HEK293 (cell line): Measurements from ENCODE around the gene SH3BP4.

ENCODE experiments used
- CTCF ChIA-PET: fragments of 350-600 bp; formaldehyde crosslinking; extraction: SDS; loops from one replicate; lab custom pipeline; 2021; ENCODE audit warnings: antibody characterized with exemption; lab: Yijun Ruan, JAX
- POLR2A ChIA-PET: fragments of 300-600 bp; formaldehyde crosslinking; extraction: SDS; loops from one replicate; lab custom pipeline; 2020; ENCODE audit warnings: antibody characterized with exemption, inconsistent platforms; lab: Yijun Ruan, JAX
- H3K27ac ChIP-seq: fragments of 200-500 bp; sonication (Bioruptor generic); 2 replicates; pipeline ENCODE4 v1.5.1; 2014; ENCODE audit warnings: low read depth, low read length, control low read depth, inconsistent platforms; ENCODE audit errors: extremely low read depth
- H3K36me3 ChIP-seq, 2 experiments: fragments of 200-500 bp in 1 of 2; sonication (Bioruptor generic) in 1 of 2; 1 replicate in 1 of 2; 2 replicates in 1 of 2; pipeline ENCODE4 v1.5.1; 2014 to 2017; ENCODE audit warnings: inconsistent platforms in 2 of 2, low read length in 2 of 2; ENCODE audit not compliant: control insufficient read depth in 2 of 2, insufficient read depth in 1 of 2
- H3K4me1 ChIP-seq: fragments of 200-500 bp; sonication (Bioruptor generic); 2 replicates; pipeline ENCODE4 v1.5.1; 2014; ENCODE audit warnings: mild to moderate bottlenecking, low read length, inconsistent platforms; ENCODE audit not compliant: control insufficient read depth, insufficient read depth
- H3K4me3 ChIP-seq: 2 replicates; pipeline ENCODE4 v1.5.1; 2011; ENCODE audit warnings: low read depth, mild to moderate bottlenecking, control low read depth, low read length, moderate library complexity
- H3K9me3 ChIP-seq: fragments of 200-500 bp; sonication (Bioruptor generic); 2 replicates; pipeline ENCODE4 v1.5.1; 2014; ENCODE audit warnings: low read depth, low read length, inconsistent platforms; ENCODE audit not compliant: control insufficient read depth, insufficient read depth
- EGR2 ChIP-seq: fragments of 450-650 bp; formaldehyde crosslinking; IDR thresholded peaks from 2 replicates; pipeline ENCODE4 v1.5.1; 2016; ENCODE audit warnings: low read depth, missing biosample characterization, missing genetic modification characterization
- GFI1B ChIP-seq: fragments of 450-650 bp; formaldehyde crosslinking; IDR thresholded peaks from 2 replicates; pipeline ENCODE4 v1.5.1; 2016; ENCODE audit warnings: missing biosample characterization, missing genetic modification characterization
- GLIS1 ChIP-seq: fragments of 450-650 bp; formaldehyde crosslinking; IDR thresholded peaks from 2 replicates; pipeline ENCODE4 v1.5.1; 2016; ENCODE audit warnings: missing biosample characterization, missing genetic modification characterization
- KLF1 ChIP-seq: fragments of 450-650 bp; formaldehyde crosslinking; IDR thresholded peaks from 2 replicates; pipeline ENCODE4 v1.5.1; 2016; ENCODE audit warnings: missing biosample characterization, missing genetic modification characterization
- PRDM1 ChIP-seq: fragments of 450-650 bp; formaldehyde crosslinking; IDR thresholded peaks from 2 replicates; pipeline ENCODE4; 2016; ENCODE audit warnings: missing biosample characterization, missing genetic modification characterization
- RBAK ChIP-seq: fragments of 450-650 bp; formaldehyde crosslinking; IDR thresholded peaks from 2 replicates; pipeline ENCODE4 v1.5.1; 2016; ENCODE audit warnings: missing biosample characterization, missing genetic modification characterization
- TCF7L2 ChIP-seq: IDR thresholded peaks from 2 replicates; pipeline ENCODE4 v1.6.1; 2011; ENCODE audit warnings: low read depth, mild to moderate bottlenecking, inconsistent platforms, low read length, moderate library complexity, borderline replicate concordance
- ZNF211 ChIP-seq: fragments of 450-650 bp; formaldehyde crosslinking; IDR thresholded peaks from 2 replicates; pipeline ENCODE4 v1.5.1; 2016; ENCODE audit warnings: low read depth, missing biosample characterization, missing genetic modification characterization
- ZNF24 ChIP-seq: fragments of 450-650 bp; formaldehyde crosslinking; IDR thresholded peaks from 2 replicates; pipeline ENCODE4 v1.5.1; 2016; ENCODE audit warnings: missing biosample characterization, missing genetic modification characterization
- ZNF302 ChIP-seq: fragments of 450-650 bp; formaldehyde crosslinking; IDR thresholded peaks from 2 replicates; pipeline ENCODE4 v1.5.1; 2016; ENCODE audit warnings: missing biosample characterization, missing genetic modification characterization, low read depth
- ZNF341 ChIP-seq: fragments of 450-650 bp; formaldehyde crosslinking; IDR thresholded peaks from 2 replicates; pipeline ENCODE4; 2016; ENCODE audit warnings: low read depth, missing biosample characterization, missing genetic modification characterization
- ZNF350 ChIP-seq: fragments of 450-650 bp; formaldehyde crosslinking; IDR thresholded peaks from 2 replicates; pipeline ENCODE4 v1.5.0; 2017; ENCODE audit warnings: missing biosample characterization, mild to moderate bottlenecking, missing genetic modification characterization
- ZNF366 ChIP-seq: fragments of 450-650 bp; formaldehyde crosslinking; conservative IDR thresholded peaks from 2 replicates; pipeline ENCODE4 v1.5.1; 2016; ENCODE audit warnings: missing biosample characterization, missing genetic modification characterization
- ZNF394 ChIP-seq: fragments of 450-650 bp; formaldehyde crosslinking; IDR thresholded peaks from 2 replicates; pipeline ENCODE4 v1.5.1; 2016; ENCODE audit warnings: missing biosample characterization, missing genetic modification characterization, mild to moderate bottlenecking, moderate library complexity, borderline replicate concordance
- ZNF433 ChIP-seq: fragments of 450-650 bp; formaldehyde crosslinking; IDR thresholded peaks from 2 replicates; pipeline ENCODE4 v1.5.1; 2016; ENCODE audit warnings: missing biosample characterization, missing genetic modification characterization, low read depth
- ZNF510 ChIP-seq: fragments of 450-650 bp; formaldehyde crosslinking; IDR thresholded peaks from 2 replicates; pipeline ENCODE4 v1.5.1; 2018; ENCODE audit warnings: mild to moderate bottlenecking, missing genetic modification characterization, missing biosample characterization; ENCODE audit not compliant: insufficient replicate concordance
- ZNF514 ChIP-seq: fragments of 450-650 bp; formaldehyde crosslinking; IDR thresholded peaks from 2 replicates; pipeline ENCODE4 v1.5.1; 2016; ENCODE audit warnings: missing biosample characterization, missing genetic modification characterization
- ZNF555 ChIP-seq: fragments of 450-650 bp; formaldehyde crosslinking; conservative IDR thresholded peaks from 2 replicates; pipeline ENCODE4 v1.5.1; 2017; ENCODE audit warnings: missing biosample characterization, mild to moderate bottlenecking, missing genetic modification characterization, inconsistent platforms
- ZNF560 ChIP-seq: fragments of 450-650 bp; formaldehyde crosslinking; IDR thresholded peaks from 2 replicates; pipeline ENCODE4 v1.5.1; 2017; ENCODE audit warnings: missing biosample characterization, missing genetic modification characterization, borderline replicate concordance
- TF ChIP-seq, protein P1 (sequence below): IDR thresholded peaks from 2 replicates; pipeline ENCODE4 v1.6.1; 2011; ENCODE audit warnings: mild to moderate bottlenecking, low read depth, low read length, borderline replicate concordance
- TF ChIP-seq, protein P2 (sequence below): fragments of 450-650 bp; formaldehyde crosslinking; IDR thresholded peaks from 2 replicates; pipeline ENCODE4 v1.5.1; 2016; ENCODE audit warnings: missing biosample characterization, missing genetic modification characterization
- TF ChIP-seq, protein P3 (sequence below): sonication (generic); formaldehyde crosslinking; IDR thresholded peaks from 2 replicates; pipeline ENCODE4 v1.8.1; 2022; ENCODE audit warnings: mild to moderate bottlenecking, moderate library complexity, missing genetic modification reagents
- TF ChIP-seq, protein P4 (sequence below): fragments of 450-650 bp; formaldehyde crosslinking; IDR thresholded peaks from 2 replicates; pipeline ENCODE4 v1.5.1; 2017; ENCODE audit warnings: missing biosample characterization, missing genetic modification characterization

SH3BP4 gene

DNA sequence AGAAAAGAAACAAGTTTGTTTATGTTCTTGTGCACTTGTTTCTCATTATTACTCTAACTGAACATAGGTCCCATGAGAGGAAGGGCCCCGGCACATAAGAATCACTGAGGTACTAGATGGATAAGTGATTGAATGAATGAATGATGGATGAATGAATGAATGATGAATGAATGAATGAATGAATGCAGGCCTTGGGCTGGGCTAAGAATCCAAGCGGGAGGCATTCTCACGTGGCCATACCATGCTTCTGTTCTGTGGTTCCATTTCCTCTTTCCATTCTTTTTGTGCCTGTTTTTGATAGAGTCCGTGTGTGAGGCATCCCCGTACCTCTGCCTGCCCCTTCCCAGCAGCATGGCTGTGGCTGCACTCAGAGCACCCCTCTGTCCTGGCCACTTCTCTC lies 94.8 kb downstream of the SH3BP4 start:
- H3K27ac ChIP-seq = no peak overlapping the region
- H3K4me1 ChIP-seq = peaks cover 11% of the 10 kb centered on the region
- H3K9me3 ChIP-seq = no peaks in the 10 kb centered on the region
- H3K36me3 ChIP-seq = peaks cover 4 to 49% of the 10 kb centered on the region in 2 experiments; a peak in 2 of 3 replicates
- ChIA-PET POLR2A (no interaction called here), CTCF (interaction anchor here (0.5 to 1.4 kb wide), 4 partner anchors 84 to 1240 kb away, joined by 3 to 5 read pairs (median 4); no protein-coding TSS in a partner anchor)
- H3K4me3 ChIP-seq = no peak overlapping the region
- TF ChIP-seq EGR2 = no peak
- no peak for TF ChIP-seq GFI1B (tag by site-specific recombination)
- peak; percentile 67; the same call in 1 of the 2 replicates for TF ChIP-seq ZNF24 (tag by site-specific recombination)
- TF ChIP-seq, protein P1, sequence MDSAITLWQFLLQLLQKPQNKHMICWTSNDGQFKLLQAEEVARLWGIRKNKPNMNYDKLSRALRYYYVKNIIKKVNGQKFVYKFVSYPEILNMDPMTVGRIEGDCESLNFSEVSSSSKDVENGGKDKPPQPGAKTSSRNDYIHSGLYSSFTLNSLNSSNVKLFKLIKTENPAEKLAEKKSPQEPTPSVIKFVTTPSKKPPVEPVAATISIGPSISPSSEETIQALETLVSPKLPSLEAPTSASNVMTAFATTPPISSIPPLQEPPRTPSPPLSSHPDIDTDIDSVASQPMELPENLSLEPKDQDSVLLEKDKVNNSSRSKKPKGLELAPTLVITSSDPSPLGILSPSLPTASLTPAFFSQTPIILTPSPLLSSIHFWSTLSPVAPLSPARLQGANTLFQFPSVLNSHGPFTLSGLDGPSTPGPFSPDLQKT = no peak
- no peak for TF ChIP-seq GLIS1 (tag by site-specific recombination)

DNA sequence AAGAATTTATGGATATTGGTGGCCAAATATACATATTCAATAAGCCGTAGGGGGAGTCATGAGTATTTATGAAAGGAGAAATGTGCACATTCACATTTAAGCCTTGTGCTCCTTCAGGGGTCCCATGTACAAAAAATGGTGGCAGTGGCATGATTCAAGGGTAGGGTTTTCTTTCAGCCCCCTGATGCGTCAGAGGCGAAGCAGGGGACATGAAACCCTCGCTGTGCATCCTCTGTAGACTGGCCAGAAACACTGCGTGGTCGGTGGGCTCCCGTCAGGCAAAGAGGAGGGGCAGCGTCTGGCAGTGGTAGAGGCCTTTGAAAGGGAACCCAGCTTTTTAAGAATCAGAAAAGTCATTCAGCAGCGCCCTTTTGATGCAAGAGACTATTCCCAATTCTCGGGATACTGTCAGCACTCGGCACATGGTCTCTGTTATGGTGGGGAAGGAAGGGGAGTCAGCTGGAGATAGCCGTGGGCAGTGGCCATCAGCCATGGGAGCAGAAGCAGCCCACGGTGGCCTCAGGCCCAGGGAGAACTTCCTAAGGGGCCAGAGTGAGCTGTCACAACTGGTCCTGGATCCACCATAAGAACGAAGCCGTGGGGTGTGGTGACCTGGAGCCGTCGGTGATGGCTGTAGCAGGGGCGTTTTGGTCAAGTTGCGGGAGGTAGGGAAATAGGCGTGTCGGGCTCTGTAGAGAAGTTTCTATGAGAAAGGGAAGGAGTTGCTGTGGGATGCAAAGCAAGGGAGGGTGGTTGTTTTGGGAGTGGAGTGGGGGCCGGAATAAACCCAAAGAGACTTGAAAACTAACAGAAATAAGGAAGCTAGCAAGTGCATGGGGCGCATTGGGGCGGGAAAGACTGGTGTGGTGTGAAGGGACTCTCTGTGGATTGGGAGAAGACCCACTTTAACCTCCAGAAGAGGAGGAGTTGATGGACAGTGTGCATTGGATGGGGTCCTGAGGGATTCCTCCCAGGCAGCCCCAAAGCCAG lies 95.6 kb downstream of the SH3BP4 start:
- ChIA-PET POLR2A (no interaction called here), CTCF (interaction anchor here (0.7 kb wide), 1 partner anchor 1240 kb away, joined by 4 read pairs; no protein-coding TSS in a partner anchor)
- Histone ChIP-seq H3K4me1 (peaks cover 11% of the 10 kb centered on the region), H3K27ac (no peak overlapping the region), H3K36me3 (peaks cover 4 to 49% of the 10 kb centered on the region in 2 experiments; a peak in 2 of 3 replicates), H3K9me3 (no peaks in the 10 kb centered on the region), H3K4me3 (no peak overlapping the region)
- TF ChIP-seq ZNF560 (tag by site-specific recombination) = no peak

DNA sequence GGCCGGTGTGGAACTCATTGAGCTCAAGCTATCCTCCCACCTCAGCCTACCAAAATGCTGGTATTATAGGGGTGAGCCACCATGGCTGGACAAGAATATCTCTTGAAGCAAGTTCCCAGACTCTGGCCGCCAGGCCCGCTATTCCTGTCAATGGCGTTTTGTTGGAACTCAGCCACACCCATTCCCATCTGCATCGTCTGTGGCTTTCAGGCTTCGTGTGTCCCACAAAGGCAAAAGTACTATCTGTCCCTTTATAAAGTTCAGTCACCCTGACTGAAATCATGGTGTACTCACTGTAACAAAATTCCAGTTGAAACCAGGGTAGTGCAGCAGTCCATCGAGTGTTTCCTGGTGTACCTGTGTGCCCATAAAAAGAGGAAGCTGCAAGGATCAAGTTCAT lies 96.7 kb downstream of the SH3BP4 start:
- Histone ChIP-seq H3K27ac (no peak overlapping the region), H3K36me3 (peaks cover 4 to 51% of the 10 kb centered on the region in 2 experiments; a peak in 2 of 3 replicates), H3K4me1 (peaks cover 11% of the 10 kb centered on the region), H3K4me3 (no peak overlapping the region), H3K9me3 (no peaks in the 10 kb centered on the region)
- ChIA-PET CTCF (no interaction called here), POLR2A (interaction anchor here (0.6 kb wide), 1 partner anchor 431 kb away, joined by 5 read pairs; no protein-coding TSS in a partner anchor)
- TF ChIP-seq, protein P2, sequence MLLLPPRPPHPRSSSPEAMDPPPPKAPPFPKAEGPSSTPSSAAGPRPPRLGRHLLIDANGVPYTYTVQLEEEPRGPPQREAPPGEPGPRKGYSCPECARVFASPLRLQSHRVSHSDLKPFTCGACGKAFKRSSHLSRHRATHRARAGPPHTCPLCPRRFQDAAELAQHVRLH (tag by site-specific recombination) = no peak
- no peak for TF ChIP-seq ZNF302 (tag by site-specific recombination)
- TF ChIP-seq ZNF433 (tag by site-specific recombination) = no peak
- no peak for TF ChIP-seq ZNF514 (tag by site-specific recombination)
- no peak for TF ChIP-seq ZNF341 (tag by site-specific recombination)
- TF ChIP-seq ZNF211 (tag by site-specific recombination) = no peak
- TF ChIP-seq ZNF555 (tag by site-specific recombination) = no peak
- no peak for TF ChIP-seq ZNF510 (tag by site-specific recombination)

DNA sequence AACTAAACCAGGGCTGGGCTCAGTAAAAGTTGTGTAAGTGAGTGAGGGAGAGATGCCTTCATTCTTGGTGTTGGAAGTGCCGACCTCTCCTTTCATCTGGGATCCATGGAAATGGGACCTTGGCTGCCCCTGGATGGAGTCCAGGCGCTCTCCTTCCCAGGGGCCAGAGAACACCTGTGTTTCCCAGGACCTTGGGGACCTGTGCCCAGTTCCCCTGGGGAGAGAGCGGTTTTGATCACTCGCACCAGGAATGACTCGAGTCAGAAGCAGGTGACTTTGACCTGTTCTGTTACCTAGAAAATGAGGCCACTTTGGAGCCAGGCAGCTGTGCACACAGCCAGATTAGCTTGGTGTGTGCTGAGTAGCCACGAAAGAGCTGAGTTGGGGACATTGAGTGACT lies 97.3 kb downstream of the SH3BP4 start:
- H3K36me3 ChIP-seq = peaks cover 4 to 53% of the 10 kb centered on the region in 2 experiments; a peak in 2 of 3 replicates
- H3K4me1 ChIP-seq = peaks cover 11% of the 10 kb centered on the region
- CTCF ChIA-PET = no interaction called here
- no peaks in the 10 kb centered on the region for H3K9me3 ChIP-seq
- POLR2A ChIA-PET = interaction anchor here (0.6 kb wide), 1 partner anchor 430 kb away, joined by 5 read pairs; no protein-coding TSS in a partner anchor
- no peak overlapping the region for H3K27ac ChIP-seq
- H3K4me3 ChIP-seq = no peak overlapping the region
- 0 out of 2 replicates have a peak, but pooled peaks have one; percentile 38 for TF ChIP-seq ZNF366 (tag by site-specific recombination)
- TF ChIP-seq ZNF394 (tag by site-specific recombination) = no peak
- TF ChIP-seq, protein P3, sequence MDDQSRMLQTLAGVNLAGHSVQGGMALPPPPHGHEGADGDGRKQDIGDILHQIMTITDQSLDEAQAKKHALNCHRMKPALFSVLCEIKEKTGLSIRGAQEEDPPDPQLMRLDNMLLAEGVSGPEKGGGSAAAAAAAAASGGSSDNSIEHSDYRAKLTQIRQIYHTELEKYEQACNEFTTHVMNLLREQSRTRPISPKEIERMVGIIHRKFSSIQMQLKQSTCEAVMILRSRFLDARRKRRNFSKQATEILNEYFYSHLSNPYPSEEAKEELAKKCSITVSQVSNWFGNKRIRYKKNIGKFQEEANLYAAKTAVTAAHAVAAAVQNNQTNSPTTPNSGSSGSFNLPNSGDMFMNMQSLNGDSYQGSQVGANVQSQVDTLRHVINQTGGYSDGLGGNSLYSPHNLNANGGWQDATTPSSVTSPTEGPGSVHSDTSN = no peak
- TF ChIP-seq, protein P4, sequence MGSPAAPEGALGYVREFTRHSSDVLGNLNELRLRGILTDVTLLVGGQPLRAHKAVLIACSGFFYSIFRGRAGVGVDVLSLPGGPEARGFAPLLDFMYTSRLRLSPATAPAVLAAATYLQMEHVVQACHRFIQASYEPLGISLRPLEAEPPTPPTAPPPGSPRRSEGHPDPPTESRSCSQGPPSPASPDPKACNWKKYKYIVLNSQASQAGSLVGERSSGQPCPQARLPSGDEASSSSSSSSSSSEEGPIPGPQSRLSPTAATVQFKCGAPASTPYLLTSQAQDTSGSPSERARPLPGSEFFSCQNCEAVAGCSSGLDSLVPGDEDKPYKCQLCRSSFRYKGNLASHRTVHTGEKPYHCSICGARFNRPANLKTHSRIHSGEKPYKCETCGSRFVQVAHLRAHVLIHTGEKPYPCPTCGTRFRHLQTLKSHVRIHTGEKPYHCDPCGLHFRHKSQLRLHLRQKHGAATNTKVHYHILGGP (tag by site-specific recombination) = no peak
- no peak for TF ChIP-seq RBAK (tag by site-specific recombination)
- no peak for TF ChIP-seq KLF1 (tag by site-specific recombination)
- TF ChIP-seq TCF7L2 = no peak
- no peak for TF ChIP-seq ZNF350 (tag by site-specific recombination)
- TF ChIP-seq PRDM1 (tag by site-specific recombination) = 0 out of 2 replicates have a peak, but pooled peaks have one; percentile 35
